Stomach (tissue), 4 donors: ENCODE data around the gene STOML2.

Source experiments
- CTCF ChIP-seq, 7 experiments: fragments of 450-650 bp in 4 of 7; fragments of 200-600 bp in 3 of 7; sonication (generic) in 3 of 7; IDR thresholded peaks; one replicate each; pipeline ENCODE4 v1.5.1; 2016 to 2019; ENCODE audit warnings: antibody characterized with exemption in 7 of 7, control low read depth in 2 of 7, mild to moderate bottlenecking in 1 of 7
- POLR2A ChIP-seq, 4 donors: fragments of 450-650 bp; IDR thresholded peaks; one replicate each; pipeline ENCODE4 v1.6.1; 2016; ENCODE audit warnings: antibody characterized with exemption in 4 of 4, control low read depth in 2 of 4, mild to moderate bottlenecking in 1 of 4, moderate library complexity in 1 of 4

GRCh38 chr9:35107297-35108290 is 4.7 kb upstream of the STOML2 start:
- TF ChIP-seq CTCF (IDR thresholded peaks at IDR 0.05), result no peak
- no peak for TF ChIP-seq POLR2A (IDR thresholded peaks at IDR 0.05)
